Stimulated activated CD8-positive, alpha-beta memory T cell treated with anti-CD3 and anti-CD28 coated beads, Interleukin-12 subunit alpha, Interleukin-12 subunit beta, amount 100 ng/mL, for 4 hours (primary cell): ENCODE measurements around the gene ARHGEF2.

Experiments
- DNase-seq: peaks from one replicate; pipeline ENCODE4 v3.0.0-alpha.2; 2020; ENCODE audit warnings: low read depth

Gene ARHGEF2

GRCh38 chr1:155978325-155978972, at the start of gene ARHGEF2:
Gene ARHGEF2, minus strand, starts transcription at chr1:155978547. Its CDS starts 120 bp downstream, at chr1:155978427.
- peak; percentile 80 for DNase-seq

- DNase-seq, result no peak
These were observed 48.2 kb upstream of the ARHGEF2 start for GRCh38 chr1:156026588-156026987.

GRCh38 chr1:156025876-156026275, 47.5 kb upstream of the ARHGEF2 start:
- no peak for DNase-seq

- DNase-seq, result no peak
These were observed 46.5 kb upstream of the ARHGEF2 start for GRCh38 chr1:156024801-156025200.

- no peak for DNase-seq
These were observed 43.6 kb upstream of the ARHGEF2 start for GRCh38 chr1:156021954-156022353.

GRCh38 chr1:156021093-156021428, 42.7 kb upstream of the ARHGEF2 start:
- DNase-seq, result no peak

GRCh38 chr1:156020293-156021092, 42.1 kb upstream of the ARHGEF2 start, which contains the start of gene SSR2:
Gene SSR2, minus strand, starts transcription at chr1:156020951. Its CDS starts 784 bp downstream, at chr1:156020167.
- peak; percentile 68 for DNase-seq

- no peak for DNase-seq
These were observed 41.6 kb upstream of the ARHGEF2 start for GRCh38 chr1:156019946-156020292.

- DNase-seq, result no peak
These were observed 36.5 kb upstream of the ARHGEF2 start for GRCh38 chr1:156014829-156015228.

GRCh38 chr1:156012051-156012817, 33.9 kb upstream of the ARHGEF2 start:
- no peak for DNase-seq

- no peak for DNase-seq
These were observed 31.1 kb upstream of the ARHGEF2 start for GRCh38 chr1:156009404-156009803.

GRCh38 chr1:156006666-156007376, 28.5 kb upstream of the ARHGEF2 start:
- DNase-seq, result no peak

- no peak for DNase-seq
These were observed 26.7 kb upstream of the ARHGEF2 start for GRCh38 chr1:156004843-156005584.

GRCh38 chr1:156003923-156004188, 25.5 kb upstream of the ARHGEF2 start:
- DNase-seq, result no peak

- DNase-seq, result no peak
These were observed 24.0 kb upstream of the ARHGEF2 start for GRCh38 chr1:156002188-156002911.

- no peak for DNase-seq
These were observed 23.4 kb upstream of the ARHGEF2 start for GRCh38 chr1:156001662-156002171.

- DNase-seq, result no peak
These were observed 22.8 kb upstream of the ARHGEF2 start for GRCh38 chr1:156001021-156001661.

GRCh38 chr1:155999964-156000363, 21.6 kb upstream of the ARHGEF2 start:
- DNase-seq, result no peak

- no peak for DNase-seq
These were observed 17.8 kb upstream of the ARHGEF2 start for GRCh38 chr1:155996166-155996565.

- DNase-seq, result no peak
These were observed 15.2 kb upstream of the ARHGEF2 start for GRCh38 chr1:155993595-155993994.
